Measurements from ENCODE around the gene TICRR.

- no peak for TF ChIP-seq CTCF (IDR thresholded peaks at IDR 0.05)
- TF ChIP-seq POLR2AphosphoS5 (IDR thresholded peaks at IDR 0.05; ENCODE audit: low read depth, low read length), result no peak
- TF ChIP-seq REST (IDR thresholded peaks at IDR 0.05; ENCODE audit: insufficient read depth in 1 of 2, low read depth in 2 of 2, low read length in 1 of 2), result no peak
Measured at GRCh38 chr15:89629829-89630228, 54.6 kb downstream of the TICRR start.
